ENCODE measurements around the gene DCAF15. TPM values are rescaled to one million over a fixed set of nuclear protein-coding genes. Genes with fewer than 3 reads are reported as not detected.
A peak's percentile ranks its signal among the peaks of the same experiment; 100 is the strongest.

Gene DCAF15
- total RNA-seq, 2 experiments from 2014 or later = 55.8 to 61.6 TPM

- CTCF ChIA-PET = interaction anchor here (0.6 to 1.6 kb wide), 5 partner anchors 8 to 62 kb away, joined by 3 to 4 read pairs (median 3); no protein-coding TSS in a partner anchor
- peak; percentile 92 for ATAC-seq
- intact Hi-C loops (cut with DNase I, micrococcal nuclease) = loop anchor here (1.0 to 5.0 kb wide), 8 partner anchors 20 to 151 kb away; partner anchors contain the start of genes DCAF15 (in 2 of the 2), RFX1 (in 2 of the 2), BRME1 (in 1 of the 2) and CC2D1A (in 1 of the 2)
- H3K9me3 Mint-ChIP-seq (ENCODE audit: low read depth) = no peaks in the 10 kb centered on the region
- peak overlapping the region; percentile 97 for H3K27ac Mint-ChIP-seq
- H3K27me3 Mint-ChIP-seq = no peaks in the 10 kb centered on the region
- peaks cover 25% of the 10 kb centered on the region for H3K36me3 Mint-ChIP-seq (ENCODE audit: low read depth)
- POLR2A ChIA-PET = interaction anchor here (1.0 to 1.9 kb wide), 3 partner anchors 9 to 394 kb away, joined by 3 to 6 read pairs (median 5); partner anchors contain the start of gene ADGRE5
- peak; percentile 100 for DNase-seq
- H3K4me1 Mint-ChIP-seq = peaks cover 65% of the 10 kb centered on the region
- H3K4me3 Mint-ChIP-seq = peak overlapping the region; percentile 63
Observed at GRCh38 chr19:13986348-13986904, 34.1 kb downstream of the DCAF15 start.

GRCh38 chr19:13987101-13987890 is 35.0 kb downstream of the DCAF15 start:
- ChIA-PET CTCF (interaction anchor here (0.5 to 0.6 kb wide), 2 partner anchors 61 to 359 kb away, joined by 3 read pairs; no protein-coding TSS in a partner anchor), POLR2A (interaction anchor here (0.6 to 1.9 kb wide), 5 partner anchors 10 to 394 kb away, joined by 3 to 6 read pairs (median 3); partner anchors contain the start of gene ADGRE5)
- no peak for DNase-seq
- ATAC-seq = no peak
- no peaks in the 10 kb centered on the region for H3K9me3 Mint-ChIP-seq (ENCODE audit: low read depth)
- peak overlapping the region; percentile 97 for H3K27ac Mint-ChIP-seq
- H3K4me3 Mint-ChIP-seq = peak overlapping the region; percentile 63
- H3K27me3 Mint-ChIP-seq = no peaks in the 10 kb centered on the region
- H3K4me1 Mint-ChIP-seq = peaks cover 65% of the 10 kb centered on the region
- intact Hi-C loops (cut with DNase I, micrococcal nuclease) = loop anchor here in 1 of 2 experiments (5.0 kb wide), 2 partner anchors 35 to 45 kb away; partner anchors contain the start of genes DCAF15 and IL27RA
- H3K36me3 Mint-ChIP-seq (ENCODE audit: low read depth) = peaks cover 27% of the 10 kb centered on the region

- ChIA-PET CTCF (no interaction called here), POLR2A (interaction anchor here (1.1 to 1.4 kb wide), 2 partner anchors 17 to 19 kb away, joined by 3 to 4 read pairs; no protein-coding TSS in a partner anchor)
- peaks cover 51% of the 10 kb centered on the region for H3K4me1 Mint-ChIP-seq
- intact Hi-C loops (cut with DNase I, micrococcal nuclease) = loop anchor here in 1 of 2 experiments (5.0 kb wide), 2 partner anchors 37 to 43 kb away; partner anchors contain the start of genes DCAF15 and IL27RA
- no peak overlapping the region for H3K4me3 Mint-ChIP-seq
- peak overlapping the region; percentile 66 for H3K27ac Mint-ChIP-seq
- peaks cover 27% of the 10 kb centered on the region for H3K36me3 Mint-ChIP-seq (ENCODE audit: low read depth)
- H3K27me3 Mint-ChIP-seq = no peaks in the 10 kb centered on the region
- DNase-seq (no peak), ATAC-seq (no peak)
- H3K9me3 Mint-ChIP-seq (ENCODE audit: low read depth) = no peaks in the 10 kb centered on the region
Observed at GRCh38 chr19:13989487-13989886, 37.2 kb downstream of the DCAF15 start.

- H3K9me3 Mint-ChIP-seq (ENCODE audit: low read depth) = no peaks in the 10 kb centered on the region
- DNase-seq (no peak), ATAC-seq (no peak)
- peak overlapping the region; percentile 10 for H3K27ac Mint-ChIP-seq
- H3K36me3 Mint-ChIP-seq (ENCODE audit: low read depth) = peaks cover 29% of the 10 kb centered on the region
- CTCF ChIA-PET = no interaction called here
- peaks cover 46% of the 10 kb centered on the region for H3K4me1 Mint-ChIP-seq
- intact Hi-C loops (cut with DNase I, micrococcal nuclease) = no loop called here
- POLR2A ChIA-PET = interaction anchor here (1.1 kb wide), 1 partner anchor 18 kb away, joined by 4 read pairs; no protein-coding TSS in a partner anchor
- H3K4me3 Mint-ChIP-seq = no peak overlapping the region
- H3K27me3 Mint-ChIP-seq = no peaks in the 10 kb centered on the region
Observed at GRCh38 chr19:13990085-13990484, 37.8 kb downstream of the DCAF15 start.

DNA sequence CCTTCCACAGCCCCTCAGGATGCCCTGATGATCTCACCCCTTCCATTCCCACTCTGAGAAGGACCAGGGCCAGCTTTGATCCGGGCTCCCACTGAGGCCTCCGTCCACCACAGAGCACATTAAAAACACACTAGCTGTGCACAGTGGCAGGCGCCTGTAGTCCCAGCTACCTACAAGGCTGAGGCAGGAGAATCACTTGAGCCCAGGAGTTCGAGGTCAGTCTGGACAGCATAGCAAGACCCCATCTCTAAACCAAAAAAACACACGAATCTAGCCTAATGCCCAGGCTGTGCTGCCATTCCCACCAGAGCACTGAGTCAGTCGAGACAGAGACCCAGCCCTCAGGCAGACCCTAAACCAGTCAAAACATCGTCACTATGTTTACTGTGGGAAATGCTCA is 39.7 kb downstream of the DCAF15 start:
- DNase-seq = no peak
- peaks cover 29% of the 10 kb centered on the region for H3K36me3 Mint-ChIP-seq (ENCODE audit: low read depth)
- H3K4me1 Mint-ChIP-seq = peaks cover 29% of the 10 kb centered on the region
- CTCF ChIA-PET = interaction anchor here (1.3 to 2.3 kb wide), 2 partner anchors 56 to 60 kb away, joined by 4 read pairs; no protein-coding TSS in a partner anchor
- intact Hi-C loops (cut with DNase I, micrococcal nuclease) = no loop called here
- no peaks in the 10 kb centered on the region for H3K27me3 Mint-ChIP-seq
- ATAC-seq = no peak
- no peaks in the 10 kb centered on the region for H3K9me3 Mint-ChIP-seq (ENCODE audit: low read depth)
- no peak overlapping the region for H3K4me3 Mint-ChIP-seq
- POLR2A ChIA-PET = no interaction called here
- H3K27ac Mint-ChIP-seq = no peak overlapping the region

- H3K4me3 Mint-ChIP-seq = no peak overlapping the region
- no peak overlapping the region for H3K27ac Mint-ChIP-seq
- CTCF ChIA-PET = interaction anchor here (0.6 kb wide), 2 partner anchors 122 to 132 kb away, joined by 3 read pairs; no protein-coding TSS in a partner anchor
- H3K27me3 Mint-ChIP-seq = no peaks in the 10 kb centered on the region
- H3K4me1 Mint-ChIP-seq = peaks cover 15% of the 10 kb centered on the region
- POLR2A ChIA-PET = no interaction called here
- intact Hi-C loops (cut with DNase I, micrococcal nuclease) = no loop called here
- peaks cover 1% of the 10 kb centered on the region for H3K9me3 Mint-ChIP-seq (ENCODE audit: low read depth)
- no peak for DNase-seq
- H3K36me3 Mint-ChIP-seq (ENCODE audit: low read depth) = peaks cover 30% of the 10 kb centered on the region
- no peak for ATAC-seq
Observed at GRCh38 chr19:13993590-13994300, 41.4 kb downstream of the DCAF15 start.

DNA sequence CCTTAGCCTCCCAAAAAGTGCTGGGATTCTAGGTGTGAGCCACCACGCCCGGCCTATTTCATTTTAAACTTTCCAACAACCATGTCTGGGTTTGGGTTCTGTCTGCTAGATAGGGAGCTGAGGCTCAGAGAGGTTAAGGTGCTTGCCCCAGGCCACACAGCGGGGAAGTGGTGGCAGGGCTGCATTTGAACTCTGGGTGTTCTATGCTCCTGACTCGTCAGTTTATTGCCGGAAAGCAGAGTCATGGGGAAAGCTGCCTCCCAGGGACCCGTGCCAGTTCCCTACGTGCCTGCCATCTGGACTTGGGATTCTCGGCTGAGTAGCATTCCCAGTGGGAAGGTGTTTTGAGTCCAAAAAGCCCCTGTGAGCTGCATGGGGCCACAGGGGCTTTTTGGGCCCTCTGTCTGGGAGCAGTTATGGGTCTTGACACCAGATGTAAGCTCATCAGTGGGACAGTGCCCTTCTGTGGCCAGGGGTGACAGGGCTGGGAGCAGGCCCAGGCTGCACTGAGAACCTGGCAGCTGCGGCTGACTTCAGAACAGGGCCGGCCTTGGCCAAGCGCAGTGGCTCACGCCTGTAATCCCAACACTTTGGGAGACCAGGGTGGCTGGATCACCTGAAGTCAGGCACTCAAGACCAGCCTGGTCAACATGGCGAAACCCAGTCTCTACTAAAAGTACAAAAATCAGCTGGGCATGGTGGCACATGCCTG is 42.9 kb downstream of the DCAF15 start:
- POLR2A ChIA-PET = no interaction called here
- no peak for ATAC-seq

DNA sequence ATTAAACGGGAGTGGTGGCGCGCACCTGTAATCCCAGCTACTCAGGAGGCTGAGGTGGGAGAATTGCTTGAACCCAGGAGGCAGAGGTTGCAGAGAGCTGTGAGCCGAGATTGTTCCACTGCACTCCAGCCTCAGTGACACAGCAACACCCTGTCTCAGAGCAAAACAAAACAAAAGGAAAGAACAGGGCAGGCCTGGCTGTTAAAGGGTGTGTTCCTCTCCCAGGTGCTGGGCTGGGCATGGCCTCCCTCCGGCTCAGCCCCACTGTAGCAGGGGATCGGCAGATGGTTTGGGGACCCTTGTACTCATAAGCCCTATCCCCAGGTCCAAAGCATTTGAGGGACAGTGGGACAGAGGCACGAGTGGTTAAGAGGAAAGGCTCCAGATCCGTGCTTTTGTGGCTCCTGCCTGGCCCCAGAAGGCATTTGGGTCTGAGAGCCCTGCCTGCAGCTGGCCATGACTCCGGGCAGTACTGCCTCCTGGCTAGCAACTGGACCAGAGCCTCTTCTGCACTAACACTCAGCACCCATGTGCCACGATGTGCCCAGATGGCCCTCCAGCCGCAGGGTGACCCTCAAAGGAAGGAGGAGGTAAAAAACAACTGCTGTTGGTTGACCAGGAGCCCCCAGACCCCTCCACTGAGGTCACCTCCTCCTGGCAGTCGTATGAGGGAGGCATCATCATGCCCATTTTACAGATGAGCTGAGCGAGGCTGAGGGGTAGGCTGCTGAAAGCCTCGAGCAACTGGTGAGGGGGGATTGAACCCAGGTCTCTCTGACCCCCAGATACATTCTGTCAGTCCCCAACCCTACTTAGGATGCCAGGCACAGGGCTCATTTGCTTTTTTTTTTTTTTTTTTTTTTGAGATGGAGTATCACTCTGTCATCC is 43.8 kb downstream of the DCAF15 start:
- peaks cover 12% of the 10 kb centered on the region for H3K4me1 Mint-ChIP-seq
- no peak for DNase-seq
- POLR2A ChIA-PET = no interaction called here
- CTCF ChIA-PET = interaction anchor here (0.6 kb wide), 1 partner anchor 15 kb away, joined by 3 read pairs; no protein-coding TSS in a partner anchor
- intact Hi-C loops (cut with DNase I, micrococcal nuclease) = no loop called here
- no peak for ATAC-seq
- no peaks in the 10 kb centered on the region for H3K27me3 Mint-ChIP-seq
- H3K36me3 Mint-ChIP-seq (ENCODE audit: low read depth) = peaks cover 36% of the 10 kb centered on the region
- H3K27ac Mint-ChIP-seq = no peak overlapping the region
- H3K9me3 Mint-ChIP-seq (ENCODE audit: low read depth) = peaks cover 4% of the 10 kb centered on the region
- H3K4me3 Mint-ChIP-seq = no peak overlapping the region

More for the DNA sequence above, 42.9 kb downstream of the DCAF15 start:
- Mint-ChIP-seq H3K27me3 (no peaks in the 10 kb centered on the region), H3K4me1 (peaks cover 4% of the 10 kb centered on the region), H3K4me3 (no peak overlapping the region), H3K36me3 (ENCODE audit: low read depth) (peaks cover 33% of the 10 kb centered on the region), H3K27ac (no peak overlapping the region), H3K9me3 (ENCODE audit: low read depth) (peaks cover 4% of the 10 kb centered on the region)
- intact Hi-C loops (cut with DNase I, micrococcal nuclease) = no loop called here
- no peak for DNase-seq
- CTCF ChIA-PET = interaction anchor here (0.6 kb wide), 1 partner anchor 16 kb away, joined by 3 read pairs; no protein-coding TSS in a partner anchor

DNA sequence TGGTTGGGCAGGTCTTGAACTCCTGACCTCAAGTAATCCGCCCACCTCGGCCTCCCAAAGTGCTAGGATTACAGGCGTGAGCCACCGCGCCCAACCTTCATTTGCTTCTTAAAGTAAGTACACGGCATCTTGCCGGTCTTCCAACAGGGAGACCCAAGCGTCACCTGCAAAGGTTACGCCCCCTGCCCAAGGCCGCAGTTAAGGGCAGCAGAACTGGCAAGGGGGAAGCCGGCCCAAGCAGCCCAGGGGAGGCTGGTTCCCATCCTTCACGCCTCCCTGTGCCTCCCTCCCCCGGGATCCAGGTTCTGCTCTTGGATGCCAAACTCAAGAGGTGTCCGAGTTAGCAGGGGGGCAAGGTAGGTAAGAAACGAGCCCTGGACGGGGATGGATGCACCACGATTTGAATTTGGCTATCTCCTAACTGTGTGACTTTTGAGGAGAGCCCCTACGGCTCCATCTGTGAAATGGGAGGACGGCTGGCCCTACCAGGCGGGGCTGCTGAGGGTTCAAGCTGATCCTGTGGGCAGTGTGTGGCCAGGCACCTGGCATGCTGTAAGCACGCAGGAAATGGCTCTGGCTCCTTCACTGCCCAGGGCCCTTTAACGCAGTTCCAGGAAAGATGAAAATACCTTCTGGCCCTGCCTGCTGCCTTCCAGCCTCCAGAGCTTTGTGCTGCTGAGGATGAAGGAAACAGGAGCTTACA is 44.8 kb downstream of the DCAF15 start:
- H3K4me3 Mint-ChIP-seq = no peak overlapping the region
- DNase-seq (no peak), ATAC-seq (no peak)
- no peaks in the 10 kb centered on the region for H3K27me3 Mint-ChIP-seq
- peaks cover 34% of the 10 kb centered on the region for H3K36me3 Mint-ChIP-seq (ENCODE audit: low read depth)
- peaks cover 21% of the 10 kb centered on the region for H3K4me1 Mint-ChIP-seq
- CTCF ChIA-PET = interaction anchor here (0.7 to 0.8 kb wide), 2 partner anchors 63 to 97 kb away, joined by 3 read pairs; no protein-coding TSS in a partner anchor
- intact Hi-C loops (cut with DNase I, micrococcal nuclease) = no loop called here
- no peak overlapping the region for H3K27ac Mint-ChIP-seq
- H3K9me3 Mint-ChIP-seq (ENCODE audit: low read depth) = peaks cover 4% of the 10 kb centered on the region
- POLR2A ChIA-PET = no interaction called here
